ENCODE data around the gene MED20.
"Not testable (repeated sequence)": the region's sequence is repeated elsewhere in the genome, so short reads cannot be mapped to it uniquely, and the experiment has no call there.

The MED20 gene, protein sequence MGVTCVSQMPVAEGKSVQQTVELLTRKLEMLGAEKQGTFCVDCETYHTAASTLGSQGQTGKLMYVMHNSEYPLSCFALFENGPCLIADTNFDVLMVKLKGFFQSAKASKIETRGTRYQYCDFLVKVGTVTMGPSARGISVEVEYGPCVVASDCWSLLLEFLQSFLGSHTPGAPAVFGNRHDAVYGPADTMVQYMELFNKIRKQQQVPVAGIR

DNA sequence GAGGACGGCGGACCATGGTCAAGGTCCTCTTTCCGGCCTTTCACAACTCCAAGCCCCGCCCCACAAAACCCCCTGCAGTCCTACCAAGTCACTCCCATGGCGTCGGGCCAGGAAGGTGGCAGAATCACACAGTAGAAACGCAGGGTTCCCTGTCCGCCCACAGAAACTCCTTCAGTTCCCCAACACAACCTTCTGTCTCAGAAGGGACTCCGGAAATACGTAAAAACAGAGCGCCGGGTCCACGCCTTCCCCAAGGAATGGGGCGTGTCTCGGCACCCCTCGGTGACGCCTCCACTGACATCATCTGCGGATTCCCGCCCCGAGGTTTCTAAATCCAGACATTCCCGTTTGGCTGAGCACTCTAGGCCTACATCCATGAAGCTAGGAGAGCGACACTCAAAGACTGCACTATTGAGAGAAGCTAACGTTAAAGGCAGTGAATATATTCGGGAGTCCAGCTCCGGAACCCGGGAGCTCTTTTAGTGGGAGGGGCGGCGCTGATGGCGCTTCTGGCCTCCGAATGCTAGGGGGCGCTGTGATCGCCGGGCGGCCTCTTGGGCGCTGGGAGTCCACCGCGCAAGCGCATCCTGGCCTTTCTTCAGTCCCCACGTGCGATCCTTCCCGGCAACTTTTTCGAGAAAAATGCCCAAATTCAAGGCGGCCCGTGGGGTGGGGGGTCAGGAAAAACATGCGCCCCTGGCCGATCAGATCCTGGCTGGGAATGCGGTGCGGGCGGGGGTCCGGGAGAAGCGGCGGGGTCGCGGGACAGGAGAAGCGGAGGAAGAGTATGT, at the start of gene MED20, which contains the start of gene BYSL:
TSS of gene MED20 (minus strand) at position 219 of the 791 bp plus-strand sequence. CDS start at position 98, 121 bp downstream.
TSS of gene BYSL (plus strand) at position 579 of the 791 bp plus-strand sequence. CDS start at position 643, 64 bp downstream.
- DNase-seq (ENCODE audit: low read depth in 3 of 3): peak; percentile 91 to 93 (median 92)

DNA sequence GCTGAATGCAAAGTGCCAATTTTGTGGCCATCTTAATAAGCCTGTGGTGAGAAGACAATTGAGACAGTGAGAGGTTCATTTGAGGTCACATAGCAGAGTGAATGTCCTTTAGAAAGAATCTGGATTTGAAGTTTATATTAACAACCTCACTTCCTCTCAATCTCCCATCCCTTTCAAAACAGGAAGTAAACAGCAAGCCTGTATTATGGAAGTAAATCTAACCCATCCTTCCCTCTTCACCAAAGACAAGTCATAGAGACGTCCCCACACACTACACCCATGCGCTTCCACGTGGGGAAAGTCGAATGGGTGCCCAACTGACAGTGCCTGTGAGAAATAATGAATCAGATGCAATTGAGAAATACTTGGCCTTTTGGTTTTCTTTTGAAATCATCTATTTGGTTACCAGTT, 49.5 kb upstream of the MED20 start:
- DNase-seq (ENCODE audit: low read depth in 3 of 3): peak; percentile 50 to 74 (median 52)

GRCh38 chr6:41967312-41968287, 46.7 kb upstream of the MED20 start:
- DNase-seq (ENCODE audit: low read depth in 3 of 3): no peak

- DNase-seq (ENCODE audit: low read depth in 3 of 3): no peak
Observed at GRCh38 chr6:41966961-41967311, 46.0 kb upstream of the MED20 start.

GRCh38 chr6:41966214-41966920, 45.4 kb upstream of the MED20 start:
- DNase-seq (ENCODE audit: low read depth in 3 of 3): no peak

GRCh38 chr6:41965429-41966213, 44.7 kb upstream of the MED20 start:
- no peak for DNase-seq (ENCODE audit: low read depth in 3 of 3)

DNA sequence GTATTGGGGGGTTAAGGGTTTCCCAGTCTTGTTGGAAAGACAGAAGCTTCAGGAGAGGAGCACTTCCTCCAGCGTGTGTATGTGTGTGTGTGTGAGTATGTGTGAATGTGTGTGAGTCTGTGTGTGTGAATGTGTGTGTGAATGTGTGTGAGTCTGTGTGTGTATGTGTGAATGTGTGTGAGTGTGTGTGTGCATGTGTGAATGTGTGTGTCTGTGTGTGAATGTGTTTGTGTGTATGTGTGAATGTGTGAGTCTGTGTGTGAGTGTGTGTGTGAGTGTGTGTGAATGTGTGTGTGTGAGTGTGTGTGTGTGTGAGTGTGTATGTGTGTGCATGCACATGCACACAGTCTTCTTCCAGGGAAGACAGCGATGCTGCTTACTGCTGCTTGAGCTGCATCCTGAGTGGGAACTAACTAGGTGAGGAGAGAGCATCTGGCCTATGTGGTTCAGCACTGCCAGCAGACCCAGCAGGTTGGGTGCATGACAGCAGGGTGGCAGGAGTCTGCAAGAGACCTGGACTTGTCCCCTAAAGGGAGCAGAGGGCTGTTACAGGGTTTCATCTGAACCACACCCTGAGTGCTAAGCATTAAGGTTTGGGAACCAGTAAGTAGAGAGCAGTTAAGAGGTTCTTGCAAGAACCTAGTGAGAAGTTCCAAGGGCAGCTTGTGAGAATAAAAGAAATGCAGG, 43.4 kb upstream of the MED20 start:
- no peak for DNase-seq (ENCODE audit: low read depth in 3 of 3)

GRCh38 chr6:41963371-41963770, 42.4 kb upstream of the MED20 start:
- DNase-seq (ENCODE audit: low read depth in 3 of 3): no peak

DNA sequence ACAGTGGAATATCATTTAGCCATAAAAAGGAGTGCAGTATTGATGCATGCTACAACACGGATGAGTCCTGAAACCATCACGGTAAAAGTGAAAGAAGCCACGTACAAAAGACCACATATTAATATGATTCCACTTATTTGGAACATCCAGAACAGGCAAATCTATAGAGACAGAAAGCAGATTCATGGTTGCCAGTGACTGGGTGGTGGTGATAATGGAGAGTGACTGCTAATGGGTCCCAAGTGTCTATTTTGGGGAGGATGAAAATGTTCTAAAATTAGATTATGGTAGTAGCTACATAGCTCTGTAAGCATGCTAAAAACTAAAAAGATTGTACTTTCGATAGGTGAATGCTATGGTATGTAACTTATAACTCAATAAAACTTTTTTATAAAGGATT, 39.1 kb upstream of the MED20 start:
- no peak for DNase-seq (ENCODE audit: low read depth in 3 of 3)

DNA sequence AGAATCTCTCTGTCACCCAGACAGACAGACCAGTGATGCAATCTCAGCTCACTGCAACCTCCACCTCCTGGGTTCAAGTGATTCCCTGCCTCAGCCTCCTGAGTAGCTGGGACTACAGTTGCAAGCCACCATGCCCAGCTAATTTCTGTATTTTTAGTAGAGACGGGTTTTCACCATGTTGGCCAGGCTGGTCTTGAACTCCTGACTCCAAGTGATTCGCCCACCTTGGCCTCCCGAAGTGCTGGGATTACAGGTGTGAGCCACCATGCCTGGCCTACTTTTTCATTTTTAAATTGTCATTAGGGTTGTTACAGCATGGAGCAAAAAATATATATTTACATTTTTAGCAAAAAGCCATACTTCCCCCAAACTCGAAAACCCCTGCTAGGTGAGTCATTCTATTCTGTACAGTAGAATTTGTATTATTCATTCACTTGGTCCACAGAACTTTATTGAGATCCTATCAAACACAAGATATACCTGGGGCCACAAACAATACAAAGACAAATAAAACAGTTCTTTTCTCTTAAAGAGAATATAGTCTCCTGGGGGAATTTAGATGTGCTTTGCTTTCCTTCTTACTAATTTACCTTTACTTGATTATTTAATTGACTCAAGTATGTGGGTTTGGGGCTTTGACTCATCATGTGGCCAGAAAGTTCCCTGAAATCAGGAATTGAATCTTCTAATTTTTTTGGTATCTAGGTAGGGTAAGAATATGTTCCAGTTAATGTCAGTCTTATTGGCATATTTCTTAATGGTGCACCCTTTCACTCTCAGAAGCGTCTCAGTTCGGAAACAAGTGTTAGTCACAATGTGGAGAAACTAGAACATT, 37.3 kb upstream of the MED20 start:
- DNase-seq (ENCODE audit: low read depth in 3 of 3): peak in 1 of 3 experiments; percentile 31

- no peak for DNase-seq (ENCODE audit: low read depth in 3 of 3)
Observed at GRCh38 chr6:41957117-41957516, 36.2 kb upstream of the MED20 start.

GRCh38 chr6:41955412-41955811, 34.5 kb upstream of the MED20 start:
- no peak for DNase-seq (ENCODE audit: low read depth in 3 of 3)

DNA sequence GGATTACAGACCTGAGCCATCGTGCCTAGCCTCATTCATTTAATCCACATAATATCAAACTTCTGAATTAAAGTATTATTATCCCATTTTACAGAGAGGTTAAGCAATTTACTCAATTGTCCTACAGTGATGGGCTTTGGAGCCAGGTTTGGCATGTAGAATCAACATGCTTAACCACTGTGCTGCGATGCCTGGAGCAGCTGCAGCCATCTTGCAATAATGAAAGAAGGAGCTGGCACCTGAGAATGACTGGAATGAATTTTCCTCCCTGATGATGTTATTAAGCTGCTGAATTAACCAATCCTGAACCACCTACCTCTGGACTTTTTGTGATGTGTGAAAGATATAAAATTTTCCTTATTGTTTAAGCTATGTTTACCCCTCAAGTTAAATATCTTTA, 33.7 kb upstream of the MED20 start:
- no peak for DNase-seq (ENCODE audit: low read depth in 3 of 3)

GRCh38 chr6:41947581-41948220, 26.8 kb upstream of the MED20 start:
- no peak for DNase-seq (ENCODE audit: low read depth in 3 of 3)

GRCh38 chr6:41943456-41943855, 22.5 kb upstream of the MED20 start:
- no peak for DNase-seq (ENCODE audit: low read depth in 3 of 3)

DNA sequence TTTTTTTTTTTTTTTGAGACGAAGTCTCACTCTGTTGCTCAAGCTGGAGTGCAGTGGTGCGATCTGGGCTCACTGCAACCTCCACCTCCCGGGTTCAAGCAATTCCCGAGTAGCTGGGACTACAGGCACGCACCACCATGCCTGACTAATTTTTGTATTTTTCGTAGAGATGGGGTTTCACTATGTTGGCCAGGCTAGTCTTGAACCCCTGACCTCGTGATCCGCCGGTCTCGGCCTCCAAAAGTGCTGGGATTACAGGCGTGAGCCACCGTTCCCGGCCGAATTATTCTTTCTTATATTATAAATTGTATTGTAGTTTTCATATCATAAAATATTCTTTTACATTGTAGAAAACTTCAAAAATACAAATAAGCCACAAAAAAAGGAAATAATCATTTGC, 21.9 kb upstream of the MED20 start:
- not testable (repeated sequence) for DNase-seq (ENCODE audit: low read depth in 3 of 3)

- no peak for DNase-seq (ENCODE audit: low read depth in 3 of 3)
Observed at GRCh38 chr6:41942067-41942851, 21.3 kb upstream of the MED20 start.

Data from stimulated activated CD4-positive, alpha-beta T cell treated with anti-CD3 and anti-CD28 coated beads, TNF-alpha, amount 100 ng/mL, for 24 hours (primary cell).